ENCODE measurements around the gene DUSP6. TPM values are rescaled to one million over a fixed set of nuclear protein-coding genes. Genes with fewer than 3 reads are reported as not detected.

Gene DUSP6
- total and polyA plus RNA-seq, 4 donors: 19.8 to 96.8 (median 64.0) TPM

- 51 to 55% methylated on average over 3 of the region's 3 CpGs for WGBS, 2 donors
- no peak overlapping the region for H3K27ac ChIP-seq (ENCODE audit: low read depth in 1 of 2, low read length in 2 of 2)
Measured at GRCh38 chr12:89369166-89369565, 16.9 kb upstream of the DUSP6 start.

GRCh38 chr12:89368391-89368790 is 16.1 kb upstream of the DUSP6 start:
- intact Hi-C loops (cut with DNase I): no loop called here
- WGBS, 2 donors: 88% methylated on average over 4 of the region's 4 CpGs
- H3K4me3 ChIP-seq (ENCODE audit: low read length in 2 of 2): no peak overlapping the region
- DNase-seq (no peak), ATAC-seq (ENCODE audit: low FRiP score) (no peak)
- H3K27me3 ChIP-seq (ENCODE audit: control insufficient read depth in 1 of 2, insufficient read depth in 2 of 2, low read length in 1 of 2): no peaks in the 10 kb centered on the region
- H3K9me3 ChIP-seq (ENCODE audit: control insufficient read depth, low read length): no peaks in the 10 kb centered on the region
- H3K27ac ChIP-seq (ENCODE audit: low read depth in 1 of 2, low read length in 2 of 2): no peak overlapping the region
- H3K4me1 ChIP-seq (ENCODE audit: control insufficient read depth in 1 of 2, insufficient read depth in 2 of 2, low read length in 2 of 2): peaks cover 0 to 13% of the 10 kb centered on the region in 2 donors
- H3K36me3 ChIP-seq (ENCODE audit: control insufficient read depth in 1 of 2, insufficient read depth in 2 of 2, low read length in 1 of 2): peaks cover 0 to 2% of the 10 kb centered on the region in 2 donors

More at GRCh38 chr12:89369166-89369565, 16.9 kb upstream of the DUSP6 start:
- ATAC-seq (ENCODE audit: low FRiP score): no peak
- H3K36me3 ChIP-seq (ENCODE audit: control insufficient read depth in 1 of 2, insufficient read depth in 2 of 2, low read length in 1 of 2): peaks cover 0 to 2% of the 10 kb centered on the region in 2 donors
- H3K4me1 ChIP-seq (ENCODE audit: control insufficient read depth in 1 of 2, insufficient read depth in 2 of 2, low read length in 2 of 2): peaks cover 0 to 8% of the 10 kb centered on the region in 2 donors
- H3K27me3 ChIP-seq (ENCODE audit: control insufficient read depth in 1 of 2, insufficient read depth in 2 of 2, low read length in 1 of 2): no peaks in the 10 kb centered on the region
- intact Hi-C loops (cut with DNase I): no loop called here
- no peak overlapping the region for H3K4me3 ChIP-seq (ENCODE audit: low read length in 2 of 2)
- DNase-seq: no peak
- H3K9me3 ChIP-seq (ENCODE audit: control insufficient read depth, low read length): no peaks in the 10 kb centered on the region

- Histone ChIP-seq H3K9me3 (ENCODE audit: control insufficient read depth, low read length) (no peaks in the 10 kb centered on the region), H3K27ac (ENCODE audit: low read depth in 1 of 2, low read length in 2 of 2) (no peak overlapping the region), H3K36me3 (ENCODE audit: control insufficient read depth in 1 of 2, insufficient read depth in 2 of 2, low read length in 1 of 2) (peaks cover 0 to 2% of the 10 kb centered on the region in 2 donors), H3K4me1 (ENCODE audit: control insufficient read depth in 1 of 2, insufficient read depth in 2 of 2, low read length in 2 of 2) (peaks cover 0 to 11% of the 10 kb centered on the region in 2 donors), H3K27me3 (ENCODE audit: control insufficient read depth in 1 of 2, insufficient read depth in 2 of 2, low read length in 1 of 2) (no peaks in the 10 kb centered on the region), H3K4me3 (ENCODE audit: low read length in 2 of 2) (no peak overlapping the region)
- WGBS, 2 donors: 75 to 80% methylated on average over 3 of the region's 3 CpGs
- intact Hi-C loops (cut with DNase I): no loop called here
- DNase-seq (no peak), ATAC-seq (ENCODE audit: low FRiP score) (no peak)
Measured at GRCh38 chr12:89366676-89367364, 14.5 kb upstream of the DUSP6 start.

- WGBS, 2 donors: 75 to 78% methylated on average over 2 of the region's 2 CpGs
- DNase-seq: no peak
- Histone ChIP-seq H3K4me1 (ENCODE audit: control insufficient read depth in 1 of 2, insufficient read depth in 2 of 2, low read length in 2 of 2) (peaks cover 3 to 11% of the 10 kb centered on the region in 2 donors), H3K4me3 (ENCODE audit: low read length in 2 of 2) (no peak overlapping the region), H3K9me3 (ENCODE audit: control insufficient read depth, low read length) (no peaks in the 10 kb centered on the region), H3K36me3 (ENCODE audit: control insufficient read depth in 1 of 2, insufficient read depth in 2 of 2, low read length in 1 of 2) (peaks cover 0 to 2% of the 10 kb centered on the region in 2 donors), H3K27me3 (ENCODE audit: control insufficient read depth in 1 of 2, insufficient read depth in 2 of 2, low read length in 1 of 2) (no peaks in the 10 kb centered on the region), H3K27ac (ENCODE audit: low read depth in 1 of 2, low read length in 2 of 2) (no peak overlapping the region)
- no peak for ATAC-seq (ENCODE audit: low FRiP score)
- intact Hi-C loops (cut with DNase I): no loop called here
Measured at GRCh38 chr12:89364631-89365030, 12.3 kb upstream of the DUSP6 start.

GRCh38 chr12:89364058-89364457 is 11.8 kb upstream of the DUSP6 start:
- intact Hi-C loops (cut with DNase I): no loop called here
- ATAC-seq (ENCODE audit: low FRiP score): no peak

GRCh38 chr12:89363582-89363981 is 11.3 kb upstream of the DUSP6 start:
- Histone ChIP-seq H3K9me3 (ENCODE audit: control insufficient read depth, low read length) (no peaks in the 10 kb centered on the region), H3K36me3 (ENCODE audit: control insufficient read depth in 1 of 2, insufficient read depth in 2 of 2, low read length in 1 of 2) (peaks cover 0 to 2% of the 10 kb centered on the region in 2 donors), H3K4me3 (ENCODE audit: low read length in 2 of 2) (no peak overlapping the region), H3K4me1 (ENCODE audit: control insufficient read depth in 1 of 2, insufficient read depth in 2 of 2, low read length in 2 of 2) (peaks cover 3 to 10% of the 10 kb centered on the region in 2 donors), H3K27ac (ENCODE audit: low read depth in 1 of 2, low read length in 2 of 2) (no peak overlapping the region), H3K27me3 (ENCODE audit: control insufficient read depth in 1 of 2, insufficient read depth in 2 of 2, low read length in 1 of 2) (no peaks in the 10 kb centered on the region)
- ATAC-seq (ENCODE audit: low FRiP score): no peak
- intact Hi-C loops (cut with DNase I): no loop called here
- DNase-seq: no peak

More at GRCh38 chr12:89364058-89364457, 11.8 kb upstream of the DUSP6 start:
- H3K27me3 ChIP-seq (ENCODE audit: control insufficient read depth in 1 of 2, insufficient read depth in 2 of 2, low read length in 1 of 2): no peaks in the 10 kb centered on the region
- no peaks in the 10 kb centered on the region for H3K9me3 ChIP-seq (ENCODE audit: control insufficient read depth, low read length)
- 43 to 53% methylated on average over 2 of the region's 2 CpGs for WGBS, 2 donors
- peaks cover 0 to 2% of the 10 kb centered on the region in 2 donors for H3K36me3 ChIP-seq (ENCODE audit: control insufficient read depth in 1 of 2, insufficient read depth in 2 of 2, low read length in 1 of 2)
- no peak overlapping the region for H3K27ac ChIP-seq (ENCODE audit: low read depth in 1 of 2, low read length in 2 of 2)
- H3K4me3 ChIP-seq (ENCODE audit: low read length in 2 of 2): no peak overlapping the region
- H3K4me1 ChIP-seq (ENCODE audit: control insufficient read depth in 1 of 2, insufficient read depth in 2 of 2, low read length in 2 of 2): peaks cover 3 to 11% of the 10 kb centered on the region in 2 donors
- no peak for DNase-seq

GRCh38 chr12:89363084-89363483 is 10.8 kb upstream of the DUSP6 start:
- Histone ChIP-seq H3K36me3 (ENCODE audit: control insufficient read depth in 1 of 2, insufficient read depth in 2 of 2, low read length in 1 of 2) (peaks cover 0 to 2% of the 10 kb centered on the region in 2 donors), H3K4me1 (ENCODE audit: control insufficient read depth in 1 of 2, insufficient read depth in 2 of 2, low read length in 2 of 2) (peaks cover 3 to 9% of the 10 kb centered on the region in 2 donors), H3K27me3 (ENCODE audit: control insufficient read depth in 1 of 2, insufficient read depth in 2 of 2, low read length in 1 of 2) (no peaks in the 10 kb centered on the region), H3K4me3 (ENCODE audit: low read length in 2 of 2) (no peak overlapping the region), H3K9me3 (ENCODE audit: control insufficient read depth, low read length) (no peaks in the 10 kb centered on the region), H3K27ac (ENCODE audit: low read depth in 1 of 2, low read length in 2 of 2) (no peak overlapping the region)
- WGBS, 2 donors: 88 to 89% methylated on average over 4 of the region's 4 CpGs
- no peak for DNase-seq
- no peak for ATAC-seq (ENCODE audit: low FRiP score)
- intact Hi-C loops (cut with DNase I): no loop called here

GRCh38 chr12:89359615-89360014 is 7.3 kb upstream of the DUSP6 start:
- no peaks in the 10 kb centered on the region for H3K9me3 ChIP-seq (ENCODE audit: control insufficient read depth, low read length)
- no peaks in the 10 kb centered on the region for H3K27me3 ChIP-seq (ENCODE audit: control insufficient read depth in 1 of 2, insufficient read depth in 2 of 2, low read length in 1 of 2)
- DNase-seq: no peak
- WGBS, 2 donors: 95% methylated on average over 3 of the region's 3 CpGs
- ATAC-seq (ENCODE audit: low FRiP score): no peak
- intact Hi-C loops (cut with DNase I): loop anchor here in 1 of 2 donors (10.0 kb wide), 1 partner anchor 345 kb away; the partner anchor contains the start of gene ATP2B1
- peaks cover 0 to 1% of the 10 kb centered on the region in 2 donors for H3K36me3 ChIP-seq (ENCODE audit: control insufficient read depth in 1 of 2, insufficient read depth in 2 of 2, low read length in 1 of 2)
- H3K4me1 ChIP-seq (ENCODE audit: control insufficient read depth in 1 of 2, insufficient read depth in 2 of 2, low read length in 2 of 2): peaks cover 3 to 14% of the 10 kb centered on the region in 2 donors
- no peak overlapping the region for H3K27ac ChIP-seq (ENCODE audit: low read depth in 1 of 2, low read length in 2 of 2)
- no peak overlapping the region for H3K4me3 ChIP-seq (ENCODE audit: low read length in 2 of 2)

GRCh38 chr12:89358805-89359204 is 6.5 kb upstream of the DUSP6 start:
- no peaks in the 10 kb centered on the region for H3K36me3 ChIP-seq (ENCODE audit: control insufficient read depth in 1 of 2, insufficient read depth in 2 of 2, low read length in 1 of 2)
- H3K4me1 ChIP-seq (ENCODE audit: control insufficient read depth in 1 of 2, insufficient read depth in 2 of 2, low read length in 2 of 2): peaks cover 3 to 13% of the 10 kb centered on the region in 2 donors
- no peak for DNase-seq
- no peak overlapping the region for H3K27ac ChIP-seq (ENCODE audit: low read depth in 1 of 2, low read length in 2 of 2)
- H3K4me3 ChIP-seq (ENCODE audit: low read length in 2 of 2): no peak overlapping the region
- no peaks in the 10 kb centered on the region for H3K27me3 ChIP-seq (ENCODE audit: control insufficient read depth in 1 of 2, insufficient read depth in 2 of 2, low read length in 1 of 2)
- no peak for ATAC-seq (ENCODE audit: low FRiP score)
- intact Hi-C loops (cut with DNase I): loop anchor here in 1 of 2 donors (10.0 kb wide), 1 partner anchor 346 kb away; the partner anchor contains the start of gene ATP2B1
- no peaks in the 10 kb centered on the region for H3K9me3 ChIP-seq (ENCODE audit: control insufficient read depth, low read length)
